Measurements from ENCODE around the gene SLC12A5. TPM values are rescaled to one million over a fixed set of nuclear protein-coding genes. Genes with fewer than 3 reads are reported as not detected.

The SLC12A5 gene
- total and polyA plus RNA-seq, 2 donors (not counting 1 experiment from before 2014, with no cell fraction given) = 0.32 TPM; not detected in 1

DNA sequence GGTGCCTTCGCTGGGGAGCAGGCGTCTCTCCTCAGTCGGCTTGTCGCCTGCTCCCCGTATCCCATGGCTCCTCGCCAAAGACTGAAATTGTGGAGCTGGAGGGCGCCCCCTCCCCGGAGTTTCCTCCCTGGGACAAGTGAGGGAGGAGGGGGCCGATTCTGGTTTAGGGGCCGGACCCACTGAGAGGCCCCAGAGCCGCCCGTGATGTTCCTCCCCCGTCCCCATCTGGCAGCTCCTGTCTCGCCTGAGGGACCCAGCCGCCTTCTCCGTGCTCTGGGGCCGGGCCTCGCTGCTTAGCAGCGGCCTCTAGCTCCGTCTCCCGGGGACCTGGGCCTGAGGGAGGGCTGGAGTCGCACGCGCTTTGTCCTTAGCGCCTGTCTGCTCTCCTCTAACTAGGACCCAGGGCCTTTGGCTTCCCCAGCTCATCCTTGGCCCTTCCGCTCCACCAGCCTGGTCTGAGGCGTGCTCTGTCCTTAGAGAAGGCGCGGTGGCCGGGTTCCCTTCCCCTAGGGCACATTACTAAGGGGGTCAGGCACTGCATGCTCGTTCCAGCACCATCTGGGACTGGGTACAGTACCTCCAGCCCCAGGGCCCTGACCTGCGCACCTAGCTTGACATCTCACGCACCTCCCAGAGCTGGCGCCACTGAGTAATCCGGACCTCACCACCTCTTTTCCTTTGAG is 29.7 kb downstream of the SLC12A5 start:
- Histone ChIP-seq H3K27ac (ENCODE audit: low read length in 2 of 2) (no peak overlapping the region), H3K4me1 (ENCODE audit: control insufficient read depth in 2 of 2, insufficient read depth in 2 of 2, low read length in 2 of 2) (peaks cover 39 to 44% of the 10 kb centered on the region in 2 donors), H3K9me3 (ENCODE audit: control extremely low read depth in 1 of 3, control insufficient read depth in 2 of 3, insufficient read depth in 1 of 3, low read length in 2 of 3) (peaks cover 0 to 26% (median 0%) of the 10 kb centered on the region in 3 donors), H3K36me3 (replicated peaks in 1 of 2; ENCODE audit: control extremely low read depth in 1 of 2, control insufficient read depth in 1 of 2, extremely low read depth in 1 of 2, insufficient read depth in 2 of 2, low read length in 1 of 2) (peaks cover 0 to 30% of the 10 kb centered on the region in 2 experiments), H2AFZ (ENCODE audit: insufficient read depth, low read depth, low read length, poor library complexity, severe bottlenecking) (peak overlapping the region; percentile 24), H3K79me2 (ENCODE audit: control insufficient read depth, insufficient read depth, low read length) (no peaks in the 10 kb centered on the region), H4K20me1 (ENCODE audit: control insufficient read depth, insufficient read depth, low read length, poor library complexity, severe bottlenecking) (peaks cover 66% of the 10 kb centered on the region), H3K27me3 (replicated peaks in 1 of 4; ENCODE audit: control extremely low read depth in 1 of 4, control insufficient read depth in 3 of 4, insufficient read depth in 4 of 4, low read length in 3 of 4) (peaks cover 0 to 42% (median 9%) of the 10 kb centered on the region in 4 experiments), H3K4me3 (ENCODE audit: control extremely low read depth in 1 of 5, extremely low read depth in 1 of 5, insufficient read depth in 1 of 5, low read depth in 2 of 5, low read length in 4 of 5) (peak overlapping the region in 3 of 5 experiments; percentile 26 to 30 (median 27)), H3K4me2 (replicated peaks; ENCODE audit: low read depth, low read length, poor library complexity, severe bottlenecking) (peak overlapping the region; percentile 76), H3K9ac (ENCODE audit: low read length) (peak overlapping the region; percentile 29)
- ATAC-seq (ENCODE audit: low read depth) = peak; percentile 13
- no peak overlapping the region for H3K27ac Mint-ChIP-seq
- H3K4me3 Mint-ChIP-seq = peak overlapping the region; percentile 74
- peaks cover 32% of the 10 kb centered on the region for H3K27me3 Mint-ChIP-seq
- TF ChIP-seq, protein P1, sequence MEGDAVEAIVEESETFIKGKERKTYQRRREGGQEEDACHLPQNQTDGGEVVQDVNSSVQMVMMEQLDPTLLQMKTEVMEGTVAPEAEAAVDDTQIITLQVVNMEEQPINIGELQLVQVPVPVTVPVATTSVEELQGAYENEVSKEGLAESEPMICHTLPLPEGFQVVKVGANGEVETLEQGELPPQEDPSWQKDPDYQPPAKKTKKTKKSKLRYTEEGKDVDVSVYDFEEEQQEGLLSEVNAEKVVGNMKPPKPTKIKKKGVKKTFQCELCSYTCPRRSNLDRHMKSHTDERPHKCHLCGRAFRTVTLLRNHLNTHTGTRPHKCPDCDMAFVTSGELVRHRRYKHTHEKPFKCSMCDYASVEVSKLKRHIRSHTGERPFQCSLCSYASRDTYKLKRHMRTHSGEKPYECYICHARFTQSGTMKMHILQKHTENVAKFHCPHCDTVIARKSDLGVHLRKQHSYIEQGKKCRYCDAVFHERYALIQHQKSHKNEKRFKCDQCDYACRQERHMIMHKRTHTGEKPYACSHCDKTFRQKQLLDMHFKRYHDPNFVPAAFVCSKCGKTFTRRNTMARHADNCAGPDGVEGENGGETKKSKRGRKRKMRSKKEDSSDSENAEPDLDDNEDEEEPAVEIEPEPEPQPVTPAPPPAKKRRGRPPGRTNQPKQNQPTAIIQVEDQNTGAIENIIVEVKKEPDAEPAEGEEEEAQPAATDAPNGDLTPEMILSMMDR (IDR thresholded peaks at IDR 0.05) = no peak
- TF ChIP-seq EZH2 (IDR thresholded peaks at IDR 0.05; ENCODE audit: borderline replicate concordance, insufficient read depth, low read depth, low read length, poor library complexity, severe bottlenecking) = no peak
- intact Hi-C loops (cut with micrococcal nuclease) = no loop called here
- WGBS (ENCODE audit: insufficient coverage) = 30% methylated on average over 35 of the region's 35 CpGs
- peak; percentile 39 for DNase-seq
- no peaks in the 10 kb centered on the region for H3K9me3 Mint-ChIP-seq (ENCODE audit: insufficient read depth)
- ChIA-PET CTCF (interaction anchor here (0.7 to 1.5 kb wide), 2 partner anchors 36 to 73 kb away, joined by 3 to 7 read pairs; no protein-coding TSS in a partner anchor), POLR2A (no interaction called here)
- peaks cover 41% of the 10 kb centered on the region for H3K4me1 Mint-ChIP-seq

DNA sequence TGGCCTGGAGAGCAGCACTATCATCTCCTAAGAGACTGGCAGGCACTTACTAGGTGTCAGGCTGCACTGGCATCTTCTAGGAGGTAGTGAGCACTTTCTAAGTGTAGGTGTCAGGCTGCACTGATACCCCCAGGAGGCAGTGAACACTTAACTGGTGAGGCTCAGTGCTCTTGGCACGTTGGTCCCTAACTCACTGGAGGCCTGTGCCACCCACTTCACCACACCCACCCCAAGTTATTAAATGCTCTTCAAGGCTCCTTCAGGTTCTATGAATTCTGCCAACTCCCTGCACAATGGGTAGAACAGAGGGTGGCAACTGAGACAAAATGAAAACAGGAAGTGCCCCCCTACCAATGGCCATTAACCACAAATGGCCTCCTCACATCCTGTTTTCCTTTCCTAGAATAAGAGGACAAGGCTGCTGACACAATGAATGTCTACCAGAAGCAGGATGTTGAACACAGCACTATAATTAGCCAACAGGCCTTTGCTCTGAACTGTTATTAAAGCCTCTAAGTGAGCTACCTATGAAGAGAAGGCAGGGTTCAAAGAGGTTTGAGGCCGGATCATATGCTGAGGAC is 31.4 kb downstream of the SLC12A5 start:
- peaks cover 39 to 44% of the 10 kb centered on the region in 2 donors for H3K4me1 ChIP-seq (ENCODE audit: control insufficient read depth in 2 of 2, insufficient read depth in 2 of 2, low read length in 2 of 2)

More for the DNA sequence above, 31.4 kb downstream of the SLC12A5 start:
- Histone ChIP-seq H3K27ac (ENCODE audit: low read length in 2 of 2) (no peak overlapping the region), H3K27me3 (replicated peaks in 1 of 4; ENCODE audit: control extremely low read depth in 1 of 4, control insufficient read depth in 3 of 4, insufficient read depth in 4 of 4, low read length in 3 of 4) (peaks cover 0 to 42% (median 9%) of the 10 kb centered on the region in 4 experiments), H2AFZ (ENCODE audit: insufficient read depth, low read depth, low read length, poor library complexity, severe bottlenecking) (no peak overlapping the region), H3K4me2 (replicated peaks; ENCODE audit: low read depth, low read length, poor library complexity, severe bottlenecking) (peak overlapping the region; percentile 50), H3K79me2 (ENCODE audit: control insufficient read depth, insufficient read depth, low read length) (no peaks in the 10 kb centered on the region), H3K9ac (ENCODE audit: low read length) (peak overlapping the region; percentile 17), H3K9me3 (ENCODE audit: control extremely low read depth in 1 of 3, control insufficient read depth in 2 of 3, insufficient read depth in 1 of 3, low read length in 2 of 3) (peaks cover 0 to 26% (median 0%) of the 10 kb centered on the region in 3 donors), H3K4me3 (ENCODE audit: control extremely low read depth in 1 of 5, extremely low read depth in 1 of 5, insufficient read depth in 1 of 5, low read depth in 2 of 5, low read length in 4 of 5) (no peak overlapping the region), H4K20me1 (ENCODE audit: control insufficient read depth, insufficient read depth, low read length, poor library complexity, severe bottlenecking) (peaks cover 83% of the 10 kb centered on the region), H3K36me3 (replicated peaks in 1 of 2; ENCODE audit: control extremely low read depth in 1 of 2, control insufficient read depth in 1 of 2, extremely low read depth in 1 of 2, insufficient read depth in 2 of 2, low read length in 1 of 2) (peaks cover 0 to 46% of the 10 kb centered on the region in 2 experiments)
- no CpG with 5 or more reads among the region's 2 CpGs for WGBS (ENCODE audit: insufficient coverage)
- Mint-ChIP-seq H3K4me3 (peak overlapping the region; percentile 33), H3K4me1 (peaks cover 41% of the 10 kb centered on the region), H3K27ac (no peak overlapping the region), H3K9me3 (ENCODE audit: insufficient read depth) (no peaks in the 10 kb centered on the region), H3K27me3 (peaks cover 27% of the 10 kb centered on the region)
- POLR2A ChIA-PET = no interaction called here
- no peak for ATAC-seq (ENCODE audit: low read depth)
- no peak for TF ChIP-seq EZH2 (IDR thresholded peaks at IDR 0.05; ENCODE audit: borderline replicate concordance, insufficient read depth, low read depth, low read length, poor library complexity, severe bottlenecking)
- TF ChIP-seq, protein P1 (IDR thresholded peaks at IDR 0.05) = no peak
- intact Hi-C loops (cut with micrococcal nuclease) = loop anchor here (1.0 kb wide), 1 partner anchor 346 kb away; the partner anchor contains the start of gene ELMO2
- peak; percentile 28 for DNase-seq
- CTCF ChIA-PET = interaction anchor here (0.7 to 1.9 kb wide), 3 partner anchors 38 to 68 kb away, joined by 3 to 6 read pairs (median 3); no protein-coding TSS in a partner anchor
